HG02678 (cell line): Measurements from ENCODE around the gene LRRC45.

Experiments used
- ATAC-seq: cut with Tn5 transposase; IDR thresholded peaks from one replicate; pipeline ENCODE4 v1.9.1; 2021; ENCODE audit warnings: mild to moderate bottlenecking, moderate library complexity; ENCODE audit not compliant: unreplicated experiment

LRRC45 gene

GRCh38 chr17:82018152-82018988 is 4.7 kb upstream of the LRRC45 start:
- ATAC-seq: no peak

- no peak for ATAC-seq
Observed at GRCh38 chr17:82018989-82019689, 4.0 kb upstream of the LRRC45 start.

DNA sequence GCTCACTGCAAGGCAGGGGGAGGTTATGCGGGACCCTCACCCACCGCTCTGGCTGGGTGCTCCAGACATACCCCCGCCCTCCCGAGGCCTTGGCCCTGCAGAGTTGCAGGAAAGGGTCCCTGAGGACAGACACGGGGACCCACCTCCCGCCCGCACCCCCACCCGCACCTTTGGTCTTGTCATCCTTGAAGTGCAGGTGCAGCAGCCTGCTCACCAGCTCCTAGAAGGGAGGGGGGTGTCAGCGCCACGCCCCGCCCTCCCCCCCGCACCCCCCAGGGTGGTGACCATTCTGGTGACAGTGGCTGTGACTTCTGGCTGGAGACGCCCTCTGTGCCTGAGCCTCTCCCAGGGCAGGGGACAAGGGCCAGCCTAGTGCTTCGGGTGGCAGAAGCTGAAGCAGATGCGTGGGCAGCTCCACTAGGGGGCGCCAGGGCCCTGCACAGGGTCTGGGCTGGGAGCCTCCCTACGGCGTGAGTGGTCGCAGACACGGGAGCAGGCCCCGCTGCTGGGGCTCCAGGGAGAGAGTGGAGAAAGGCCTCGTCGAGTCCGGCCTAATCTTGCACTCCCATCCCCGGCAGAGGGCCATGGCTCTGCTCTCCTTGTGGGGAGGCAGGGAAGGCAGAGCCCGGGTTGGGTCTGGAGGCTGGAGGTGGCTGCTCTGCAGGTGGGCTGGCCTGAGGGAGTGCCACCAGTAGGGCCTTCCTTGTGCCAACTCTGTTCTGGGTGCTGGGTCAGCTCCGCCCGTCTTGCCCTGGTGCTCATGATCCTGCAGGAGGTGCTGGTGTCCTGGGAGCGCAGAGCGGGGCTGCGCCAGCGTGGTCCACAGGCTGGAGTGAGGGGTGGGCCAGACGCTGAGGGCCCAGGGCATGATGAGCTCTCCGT is 3.2 kb upstream of the LRRC45 start:
- no peak for ATAC-seq

GRCh38 chr17:82020572-82021106 is 2.5 kb upstream of the LRRC45 start:
- ATAC-seq: no peak

GRCh38 chr17:82021107-82021899 is 1.8 kb upstream of the LRRC45 start:
- no peak for ATAC-seq

DNA sequence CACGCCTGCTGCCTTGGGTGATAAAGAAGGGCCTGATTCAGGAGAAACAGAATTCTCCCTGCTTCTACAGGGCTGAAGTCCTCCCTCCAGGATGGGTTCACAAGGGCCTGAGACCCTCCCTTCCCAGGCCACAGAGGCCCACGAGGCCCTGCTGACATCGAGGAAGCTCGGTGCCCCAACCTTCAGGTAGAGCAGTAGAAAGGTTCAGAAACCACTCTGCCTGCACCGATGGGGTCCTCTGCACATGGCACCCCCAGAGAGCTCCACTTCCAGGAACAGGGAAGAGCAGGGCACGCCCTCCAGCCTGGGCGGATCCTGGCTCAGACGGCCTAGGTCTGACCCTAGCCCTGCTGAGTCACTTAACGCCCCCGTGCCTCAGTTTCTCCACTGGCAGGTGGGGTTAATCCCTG is 1.2 kb upstream of the LRRC45 start:
- no peak for ATAC-seq

- ATAC-seq: no peak
Observed at GRCh38 chr17:82022310-82022980, 660 bp upstream of the LRRC45 start, which contains the start of gene CENPX. TSS of gene CENPX (minus strand) at chr17:82022878. CDS start at chr17:82022861, 17 bp downstream.

GRCh38 chr17:82023447-82024241 is 539 bp downstream of the LRRC45 start:
- ATAC-seq: peak; percentile 2

GRCh38 chr17:82024859-82025258 is 1.8 kb downstream of the LRRC45 start:
- ATAC-seq: no peak

- no peak for ATAC-seq
Observed at GRCh38 chr17:82025401-82026107, 2.4 kb downstream of the LRRC45 start.

DNA sequence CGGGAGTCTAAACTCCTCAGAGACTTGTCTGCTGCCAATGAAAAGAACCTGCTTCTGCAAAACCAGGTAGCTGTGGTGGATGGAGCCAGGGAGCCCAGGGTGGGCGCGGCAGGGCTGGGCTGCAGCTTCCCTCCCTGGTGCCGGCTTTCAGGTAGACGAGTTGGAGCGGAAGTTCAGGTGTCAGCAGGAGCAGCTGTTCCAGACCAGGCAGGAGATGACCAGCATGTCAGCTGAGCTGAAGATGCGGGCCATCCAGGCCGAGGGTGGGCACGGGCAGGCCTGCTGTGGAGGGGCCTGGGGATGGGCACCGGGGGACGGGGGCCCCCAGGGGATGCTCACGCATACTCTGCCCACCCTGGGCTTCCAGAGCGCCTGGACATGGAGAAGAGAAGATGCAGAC is 5.1 kb downstream of the LRRC45 start:
- no peak for ATAC-seq

- ATAC-seq: no peak
Observed at GRCh38 chr17:82028966-82029365, 5.9 kb downstream of the LRRC45 start.

GRCh38 chr17:82029391-82029790 is 6.3 kb downstream of the LRRC45 start:
- no peak for ATAC-seq

- no peak for ATAC-seq
Observed at GRCh38 chr17:82029990-82030469, 6.9 kb downstream of the LRRC45 start.

GRCh38 chr17:82030470-82031302 is 7.6 kb downstream of the LRRC45 start:
- ATAC-seq: no peak

DNA sequence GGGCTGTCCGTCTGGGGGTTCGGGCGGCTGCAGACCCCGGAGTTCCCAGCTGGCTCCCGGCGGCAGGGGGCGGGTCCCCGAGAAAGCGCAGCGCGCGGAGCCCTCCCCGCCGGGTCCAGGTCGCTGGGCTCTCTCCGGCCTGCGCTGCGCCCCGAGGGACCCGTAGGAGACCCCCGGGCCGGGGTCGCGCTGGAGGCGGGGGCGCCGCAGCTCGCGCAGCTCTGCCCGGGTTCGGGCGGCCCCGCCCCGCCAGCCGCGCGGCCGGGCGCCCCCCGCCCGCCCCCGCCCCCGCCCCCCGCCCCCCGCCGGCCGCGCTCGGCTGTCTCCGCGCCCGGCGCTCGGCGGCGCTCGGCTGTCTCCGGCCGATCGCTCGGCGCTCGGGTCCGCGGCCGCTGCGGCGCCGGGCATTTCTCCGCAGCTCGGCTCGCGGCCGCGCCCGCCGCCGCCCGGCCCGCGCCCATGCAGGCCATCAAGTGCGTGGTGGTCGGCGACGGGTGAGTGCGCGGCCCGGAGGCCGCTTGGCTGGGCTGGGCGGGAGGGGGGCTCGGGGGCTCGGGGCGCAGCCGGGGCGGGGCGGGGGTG is 8.3 kb downstream of the LRRC45 start, which contains the start of gene RAC3:
Gene RAC3, plus strand, starts transcription at position 376 of the 582 bp plus-strand sequence. Its CDS starts 84 bp downstream, at position 460.
- no peak for ATAC-seq
